ENCODE measurements around the gene RXRG.

RXRG gene

GRCh38 chr1:165444897-165445370 is at the start of gene RXRG:
Gene RXRG, minus strand, starts transcription at chr1:165445126. Its CDS starts 233 bp downstream, at chr1:165444893.
- Histone ChIP-seq H3K36me3 (ENCODE audit: low read depth) (no peaks in the 10 kb centered on the region), H3K27ac (ENCODE audit: poor library complexity, severe bottlenecking) (no peak within 1 kb of the TSS), H3K9me3 (ENCODE audit: severe bottlenecking) (no peaks in the 10 kb centered on the region), H3K27me3 (ENCODE audit: insufficient read depth, poor library complexity, severe bottlenecking) (peaks cover 40% of the 10 kb centered on the region), H3K4me3 (ENCODE audit: severe bottlenecking) (no peak within 1 kb of the TSS), H3K4me1 (ENCODE audit: insufficient read depth, poor library complexity, severe bottlenecking) (no peaks in the 10 kb centered on the region)
- DNase-seq (ENCODE audit: low spot score) (no peak), ATAC-seq (ENCODE audit: low read depth) (peak; percentile 56; the same call in 2 of the 3 replicates)
- TF ChIP-seq CTCF (IDR thresholded peaks at IDR 0.05; ENCODE audit: poor library complexity, severe bottlenecking), result no peak

- Histone ChIP-seq H3K4me3 (ENCODE audit: severe bottlenecking) (no peak overlapping the region), H3K9me3 (ENCODE audit: severe bottlenecking) (no peaks in the 10 kb centered on the region), H3K27me3 (ENCODE audit: insufficient read depth, poor library complexity, severe bottlenecking) (no peaks in the 10 kb centered on the region), H3K36me3 (ENCODE audit: low read depth) (no peaks in the 10 kb centered on the region), H3K4me1 (ENCODE audit: insufficient read depth, poor library complexity, severe bottlenecking) (no peaks in the 10 kb centered on the region), H3K27ac (ENCODE audit: poor library complexity, severe bottlenecking) (no peak overlapping the region)
- ATAC-seq (ENCODE audit: low read depth) (no peak), DNase-seq (ENCODE audit: low spot score) (no peak)
- TF ChIP-seq CTCF (IDR thresholded peaks at IDR 0.05; ENCODE audit: poor library complexity, severe bottlenecking), result no peak
Measured at GRCh38 chr1:165492845-165493373, 48.0 kb upstream of the RXRG start.

GRCh38 chr1:165490175-165490574 is 45.2 kb upstream of the RXRG start:
- no peaks in the 10 kb centered on the region for H3K4me1 ChIP-seq (ENCODE audit: insufficient read depth, poor library complexity, severe bottlenecking)
- no peak overlapping the region for H3K27ac ChIP-seq (ENCODE audit: poor library complexity, severe bottlenecking)
- H3K9me3 ChIP-seq (ENCODE audit: severe bottlenecking), result no peaks in the 10 kb centered on the region
- no peak for ATAC-seq (ENCODE audit: low read depth)
- H3K27me3 ChIP-seq (ENCODE audit: insufficient read depth, poor library complexity, severe bottlenecking), result no peaks in the 10 kb centered on the region
- no peak for TF ChIP-seq CTCF (IDR thresholded peaks at IDR 0.05; ENCODE audit: poor library complexity, severe bottlenecking)
- no peak overlapping the region for H3K4me3 ChIP-seq (ENCODE audit: severe bottlenecking)
- DNase-seq (ENCODE audit: low spot score), result no peak
- H3K36me3 ChIP-seq (ENCODE audit: low read depth), result no peaks in the 10 kb centered on the region

GRCh38 chr1:165487921-165488320 is 43.0 kb upstream of the RXRG start:
- no peaks in the 10 kb centered on the region for H3K27me3 ChIP-seq (ENCODE audit: insufficient read depth, poor library complexity, severe bottlenecking)
- no peak overlapping the region for H3K4me3 ChIP-seq (ENCODE audit: severe bottlenecking)
- H3K4me1 ChIP-seq (ENCODE audit: insufficient read depth, poor library complexity, severe bottlenecking), result no peaks in the 10 kb centered on the region
- no peaks in the 10 kb centered on the region for H3K9me3 ChIP-seq (ENCODE audit: severe bottlenecking)
- DNase-seq (ENCODE audit: low spot score), result no peak
- H3K36me3 ChIP-seq (ENCODE audit: low read depth), result no peaks in the 10 kb centered on the region
- H3K27ac ChIP-seq (ENCODE audit: poor library complexity, severe bottlenecking), result no peak overlapping the region
- no peak for ATAC-seq (ENCODE audit: low read depth)
- no peak for TF ChIP-seq CTCF (IDR thresholded peaks at IDR 0.05; ENCODE audit: poor library complexity, severe bottlenecking)

GRCh38 chr1:165486663-165487062 is 41.7 kb upstream of the RXRG start:
- no peaks in the 10 kb centered on the region for H3K36me3 ChIP-seq (ENCODE audit: low read depth)
- no peak for TF ChIP-seq CTCF (IDR thresholded peaks at IDR 0.05; ENCODE audit: poor library complexity, severe bottlenecking)
- H3K4me3 ChIP-seq (ENCODE audit: severe bottlenecking), result no peak overlapping the region
- ATAC-seq (ENCODE audit: low read depth) (no peak), DNase-seq (ENCODE audit: low spot score) (no peak)
- H3K27me3 ChIP-seq (ENCODE audit: insufficient read depth, poor library complexity, severe bottlenecking), result no peaks in the 10 kb centered on the region
- no peaks in the 10 kb centered on the region for H3K9me3 ChIP-seq (ENCODE audit: severe bottlenecking)
- no peak overlapping the region for H3K27ac ChIP-seq (ENCODE audit: poor library complexity, severe bottlenecking)
- no peaks in the 10 kb centered on the region for H3K4me1 ChIP-seq (ENCODE audit: insufficient read depth, poor library complexity, severe bottlenecking)

All from RWPE2 (cell line).